ENCODE results near the gene NPTX1. TPM values are rescaled to one million over a fixed set of nuclear protein-coding genes. Genes with fewer than 3 reads are reported as not detected.

The NPTX1 gene
- total and polyA plus RNA-seq, 2 experiments from 2014 or later = 3.4 to 20.5 TPM

DNA sequence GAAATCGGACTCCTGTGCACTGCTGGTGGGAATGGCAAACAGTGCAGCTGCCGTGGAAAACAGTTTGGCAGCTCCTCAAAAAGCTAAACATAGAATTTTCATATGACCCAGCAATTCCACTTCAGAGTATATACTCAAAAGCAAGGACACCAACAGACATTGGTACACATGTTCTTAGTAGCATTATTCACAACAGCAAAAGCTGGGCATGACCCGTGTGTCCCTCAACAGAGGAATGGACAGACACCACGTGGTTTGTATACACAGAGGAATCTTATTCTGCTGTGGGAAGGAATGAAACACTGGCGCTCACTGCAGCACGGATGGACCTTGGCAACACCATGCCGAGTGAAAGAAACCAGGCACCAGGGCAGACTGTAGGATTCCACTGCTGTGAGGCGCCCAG is 16.0 kb downstream of the NPTX1 start:
- peaks cover 6% of the 10 kb centered on the region; the same call in 2 of the 3 replicates for H3K4me1 Mint-ChIP-seq
- H3K36me3 ChIP-seq (ENCODE audit: insufficient read depth) = no peaks in the 10 kb centered on the region
- ATAC-seq (no peak), DNase-seq (ENCODE audit: low spot score) (no peak)
- TF ChIP-seq ETS1 (IDR thresholded peaks at IDR 0.05) (no peak), ZNF114 (CRISPR knock-in tag; IDR thresholded peaks at IDR 0.05) (no peak), EZH2 (IDR thresholded peaks at IDR 0.05; ENCODE audit: low read depth, unreplicated experiment) (no peak), POLR2AphosphoS5 (IDR thresholded peaks at IDR 0.05; ENCODE audit: low read depth) (no peak), REST (IDR thresholded peaks at IDR 0.05; ENCODE audit: unreplicated experiment) (no peak), JUNB (IDR thresholded peaks at IDR 0.05; ENCODE audit: unreplicated experiment) (no peak), CREB1 (CRISPR knock-in tag; IDR thresholded peaks at IDR 0.05; ENCODE audit: low read depth) (no peak), ZNF331 (CRISPR knock-in tag; IDR thresholded peaks at IDR 0.05; ENCODE audit: low read depth) (no peak), NANOG (IDR thresholded peaks at IDR 0.05; ENCODE audit: borderline replicate concordance) (no peak), STAT1 (IDR thresholded peaks at IDR 0.05; ENCODE audit: unreplicated experiment) (no peak), EZH2phosphoT487 (IDR thresholded peaks at IDR 0.05; ENCODE audit: unreplicated experiment) (no peak)
- TF ChIP-seq, protein P1, sequence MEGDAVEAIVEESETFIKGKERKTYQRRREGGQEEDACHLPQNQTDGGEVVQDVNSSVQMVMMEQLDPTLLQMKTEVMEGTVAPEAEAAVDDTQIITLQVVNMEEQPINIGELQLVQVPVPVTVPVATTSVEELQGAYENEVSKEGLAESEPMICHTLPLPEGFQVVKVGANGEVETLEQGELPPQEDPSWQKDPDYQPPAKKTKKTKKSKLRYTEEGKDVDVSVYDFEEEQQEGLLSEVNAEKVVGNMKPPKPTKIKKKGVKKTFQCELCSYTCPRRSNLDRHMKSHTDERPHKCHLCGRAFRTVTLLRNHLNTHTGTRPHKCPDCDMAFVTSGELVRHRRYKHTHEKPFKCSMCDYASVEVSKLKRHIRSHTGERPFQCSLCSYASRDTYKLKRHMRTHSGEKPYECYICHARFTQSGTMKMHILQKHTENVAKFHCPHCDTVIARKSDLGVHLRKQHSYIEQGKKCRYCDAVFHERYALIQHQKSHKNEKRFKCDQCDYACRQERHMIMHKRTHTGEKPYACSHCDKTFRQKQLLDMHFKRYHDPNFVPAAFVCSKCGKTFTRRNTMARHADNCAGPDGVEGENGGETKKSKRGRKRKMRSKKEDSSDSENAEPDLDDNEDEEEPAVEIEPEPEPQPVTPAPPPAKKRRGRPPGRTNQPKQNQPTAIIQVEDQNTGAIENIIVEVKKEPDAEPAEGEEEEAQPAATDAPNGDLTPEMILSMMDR (conservative IDR thresholded peaks at IDR 0.05; ENCODE audit: low read depth in 2 of 2) = no peak
- TF ChIP-seq, protein P2, sequence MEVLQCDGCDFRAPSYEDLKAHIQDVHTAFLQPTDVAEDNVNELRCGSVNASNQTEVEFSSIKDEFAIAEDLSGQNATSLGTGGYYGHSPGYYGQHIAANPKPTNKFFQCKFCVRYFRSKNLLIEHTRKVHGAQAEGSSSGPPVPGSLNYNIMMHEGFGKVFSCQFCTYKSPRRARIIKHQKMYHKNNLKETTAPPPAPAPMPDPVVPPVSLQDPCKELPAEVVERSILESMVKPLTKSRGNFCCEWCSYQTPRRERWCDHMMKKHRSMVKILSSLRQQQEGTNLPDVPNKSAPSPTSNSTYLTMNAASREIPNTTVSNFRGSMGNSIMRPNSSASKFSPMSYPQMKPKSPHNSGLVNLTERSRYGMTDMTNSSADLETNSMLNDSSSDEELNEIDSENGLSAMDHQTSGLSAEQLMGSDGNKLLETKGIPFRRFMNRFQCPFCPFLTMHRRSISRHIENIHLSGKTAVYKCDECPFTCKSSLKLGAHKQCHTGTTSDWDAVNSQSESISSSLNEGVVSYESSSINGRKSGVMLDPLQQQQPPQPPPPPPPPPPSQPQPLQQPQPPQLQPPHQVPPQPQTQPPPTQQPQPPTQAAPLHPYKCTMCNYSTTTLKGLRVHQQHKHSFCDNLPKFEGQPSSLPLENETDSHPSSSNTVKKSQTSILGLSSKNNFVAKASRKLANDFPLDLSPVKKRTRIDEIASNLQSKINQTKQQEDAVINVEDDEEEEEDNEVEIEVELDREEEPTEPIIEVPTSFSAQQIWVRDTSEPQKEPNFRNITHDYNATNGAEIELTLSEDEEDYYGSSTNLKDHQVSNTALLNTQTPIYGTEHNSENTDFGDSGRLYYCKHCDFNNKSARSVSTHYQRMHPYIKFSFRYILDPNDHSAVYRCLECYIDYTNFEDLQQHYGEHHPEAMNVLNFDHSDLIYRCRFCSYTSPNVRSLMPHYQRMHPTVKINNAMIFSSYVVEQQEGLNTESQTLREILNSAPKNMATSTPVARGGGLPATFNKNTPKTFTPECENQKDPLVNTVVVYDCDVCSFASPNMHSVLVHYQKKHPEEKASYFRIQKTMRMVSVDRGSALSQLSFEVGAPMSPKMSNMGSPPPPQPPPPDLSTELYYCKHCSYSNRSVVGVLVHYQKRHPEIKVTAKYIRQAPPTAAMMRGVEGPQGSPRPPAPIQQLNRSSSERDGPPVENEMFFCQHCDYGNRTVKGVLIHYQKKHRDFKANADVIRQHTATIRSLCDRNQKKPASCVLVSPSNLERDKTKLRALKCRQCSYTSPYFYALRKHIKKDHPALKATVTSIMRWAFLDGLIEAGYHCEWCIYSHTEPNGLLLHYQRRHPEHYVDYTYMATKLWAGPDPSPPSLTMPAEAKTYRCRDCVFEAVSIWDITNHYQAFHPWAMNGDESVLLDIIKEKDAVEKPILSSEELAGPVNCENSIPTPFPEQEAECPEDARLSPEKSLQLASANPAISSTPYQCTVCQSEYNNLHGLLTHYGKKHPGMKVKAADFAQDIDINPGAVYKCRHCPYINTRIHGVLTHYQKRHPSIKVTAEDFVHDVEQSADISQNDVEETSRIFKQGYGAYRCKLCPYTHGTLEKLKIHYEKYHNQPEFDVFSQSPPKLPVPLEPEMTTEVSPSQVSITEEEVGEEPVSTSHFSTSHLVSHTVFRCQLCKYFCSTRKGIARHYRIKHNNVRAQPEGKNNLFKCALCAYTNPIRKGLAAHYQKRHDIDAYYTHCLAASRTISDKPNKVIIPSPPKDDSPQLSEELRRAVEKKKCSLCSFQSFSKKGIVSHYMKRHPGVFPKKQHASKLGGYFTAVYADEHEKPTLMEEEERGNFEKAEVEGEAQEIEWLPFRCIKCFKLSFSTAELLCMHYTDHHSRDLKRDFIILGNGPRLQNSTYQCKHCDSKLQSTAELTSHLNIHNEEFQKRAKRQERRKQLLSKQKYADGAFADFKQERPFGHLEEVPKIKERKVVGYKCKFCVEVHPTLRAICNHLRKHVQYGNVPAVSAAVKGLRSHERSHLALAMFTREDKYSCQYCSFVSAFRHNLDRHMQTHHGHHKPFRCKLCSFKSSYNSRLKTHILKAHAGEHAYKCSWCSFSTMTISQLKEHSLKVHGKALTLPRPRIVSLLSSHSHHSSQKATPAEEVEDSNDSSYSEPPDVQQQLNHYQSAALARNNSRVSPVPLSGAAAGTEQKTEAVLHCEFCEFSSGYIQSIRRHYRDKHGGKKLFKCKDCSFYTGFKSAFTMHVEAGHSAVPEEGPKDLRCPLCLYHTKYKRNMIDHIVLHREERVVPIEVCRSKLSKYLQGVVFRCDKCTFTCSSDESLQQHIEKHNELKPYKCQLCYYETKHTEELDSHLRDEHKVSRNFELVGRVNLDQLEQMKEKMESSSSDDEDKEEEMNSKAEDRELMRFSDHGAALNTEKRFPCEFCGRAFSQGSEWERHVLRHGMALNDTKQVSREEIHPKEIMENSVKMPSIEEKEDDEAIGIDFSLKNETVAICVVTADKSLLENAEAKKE (CRISPR knock-in tag; IDR thresholded peaks at IDR 0.05) = no peak
- H3K4me3 Mint-ChIP-seq = no peak overlapping the region
- no peak overlapping the region for H3K4me2 ChIP-seq
- H3K9me2 ChIP-seq (ENCODE audit: insufficient read depth) = no peaks in the 10 kb centered on the region
- no peak overlapping the region for H2AFZ ChIP-seq
- H3K36me3 Mint-ChIP-seq (ENCODE audit: low read depth) = no peaks in the 10 kb centered on the region
- H4K20me1 ChIP-seq (replicated peaks; ENCODE audit: insufficient read depth) = no peaks in the 10 kb centered on the region
- H3K27ac Mint-ChIP-seq = no peak overlapping the region
- peaks cover 3% of the 10 kb centered on the region; the same call in 1 of the 2 replicates for H3K27me3 ChIP-seq (ENCODE audit: insufficient read depth)
- no peak overlapping the region for H3K27ac ChIP-seq (ENCODE audit: low read depth)
- H3K27me3 Mint-ChIP-seq (ENCODE audit: insufficient read depth, low read depth, poor library complexity) = peaks cover 18% of the 10 kb centered on the region
- no peaks in the 10 kb centered on the region for H3K79me2 ChIP-seq (replicated peaks; ENCODE audit: insufficient read depth)
- H3F3A ChIP-seq (replicated peaks; ENCODE audit: low read depth) = no peaks in the 10 kb centered on the region
- H3K4me3 ChIP-seq = no peak overlapping the region
- peaks cover 4% of the 10 kb centered on the region; the same call in 1 of the 2 replicates for H3K4me1 ChIP-seq (ENCODE audit: insufficient read depth)
- H3K9me3 Mint-ChIP-seq = no peaks in the 10 kb centered on the region
